Measurements from ENCODE around the gene CHD9.

DNA sequence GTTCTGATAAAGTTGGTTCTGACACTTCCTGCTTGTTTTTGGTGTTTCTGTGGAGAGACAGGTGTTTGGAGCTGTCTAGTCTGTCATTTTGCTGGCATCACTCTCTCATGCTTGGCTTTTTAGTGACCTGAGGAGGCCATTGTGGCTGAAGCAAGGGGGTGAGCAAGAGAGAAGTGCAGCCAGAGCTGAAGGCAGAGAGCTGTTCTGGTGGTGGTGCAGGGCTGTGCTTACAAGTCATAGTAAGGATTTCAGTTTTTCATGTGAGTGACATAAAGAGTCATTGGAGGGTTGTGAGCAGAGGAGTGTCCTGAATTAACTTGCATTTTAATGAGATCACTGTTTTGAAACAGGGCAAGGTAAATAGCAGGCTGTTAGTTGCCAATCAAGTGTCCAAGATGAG lies 97.5 kb downstream of the CHD9 start:
- TF ChIP-seq, protein P1, sequence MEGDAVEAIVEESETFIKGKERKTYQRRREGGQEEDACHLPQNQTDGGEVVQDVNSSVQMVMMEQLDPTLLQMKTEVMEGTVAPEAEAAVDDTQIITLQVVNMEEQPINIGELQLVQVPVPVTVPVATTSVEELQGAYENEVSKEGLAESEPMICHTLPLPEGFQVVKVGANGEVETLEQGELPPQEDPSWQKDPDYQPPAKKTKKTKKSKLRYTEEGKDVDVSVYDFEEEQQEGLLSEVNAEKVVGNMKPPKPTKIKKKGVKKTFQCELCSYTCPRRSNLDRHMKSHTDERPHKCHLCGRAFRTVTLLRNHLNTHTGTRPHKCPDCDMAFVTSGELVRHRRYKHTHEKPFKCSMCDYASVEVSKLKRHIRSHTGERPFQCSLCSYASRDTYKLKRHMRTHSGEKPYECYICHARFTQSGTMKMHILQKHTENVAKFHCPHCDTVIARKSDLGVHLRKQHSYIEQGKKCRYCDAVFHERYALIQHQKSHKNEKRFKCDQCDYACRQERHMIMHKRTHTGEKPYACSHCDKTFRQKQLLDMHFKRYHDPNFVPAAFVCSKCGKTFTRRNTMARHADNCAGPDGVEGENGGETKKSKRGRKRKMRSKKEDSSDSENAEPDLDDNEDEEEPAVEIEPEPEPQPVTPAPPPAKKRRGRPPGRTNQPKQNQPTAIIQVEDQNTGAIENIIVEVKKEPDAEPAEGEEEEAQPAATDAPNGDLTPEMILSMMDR (IDR thresholded peaks at IDR 0.05) = no peak
- no peak for TF ChIP-seq POLR2A (IDR thresholded peaks at IDR 0.05)
